GM12873 (cell line): ENCODE results near the gene ASB7.

Experiments
- CTCF ChIP-seq: IDR thresholded peaks from 2 replicates; pipeline ENCODE4 v1.5.1; 2012; ENCODE audit warnings: low read depth, mild to moderate bottlenecking, moderate library complexity, low read length, control low read depth; ENCODE audit not compliant: insufficient read depth; ENCODE audit errors: missing control alignments

Gene ASB7

GRCh38 chr15:100672959-100673358 lies 70.6 kb downstream of the ASB7 start:
- TF ChIP-seq CTCF = no peak

GRCh38 chr15:100680726-100681125 lies 78.3 kb downstream of the ASB7 start:
- no peak for TF ChIP-seq CTCF

GRCh38 chr15:100681335-100681746 lies 79.0 kb downstream of the ASB7 start:
- TF ChIP-seq CTCF = no peak

GRCh38 chr15:100682468-100682867 lies 80.1 kb downstream of the ASB7 start:
- TF ChIP-seq CTCF = no peak

- TF ChIP-seq CTCF = no peak
These were observed 81.0 kb downstream of the ASB7 start for GRCh38 chr15:100683434-100683833.

GRCh38 chr15:100684591-100684990 lies 82.2 kb downstream of the ASB7 start:
- no peak for TF ChIP-seq CTCF

- no peak for TF ChIP-seq CTCF
These were observed 83.8 kb downstream of the ASB7 start for GRCh38 chr15:100686021-100686724.
